GM20000 (cell line): Measurements from ENCODE around the gene ZNF438.

Source experiments
- DNase-seq: peaks from one replicate; pipeline ENCODE4 v3.0.0; 2012; ENCODE audit warnings: low spot score
- TF ChIP-seq, protein P1 (sequence below): IDR thresholded peaks from 2 replicates; pipeline ENCODE4 v1.5.1; 2012; ENCODE audit warnings: mild to moderate bottlenecking, control low read depth; ENCODE audit errors: extremely low read depth, missing control alignments

Gene ZNF438

DNA sequence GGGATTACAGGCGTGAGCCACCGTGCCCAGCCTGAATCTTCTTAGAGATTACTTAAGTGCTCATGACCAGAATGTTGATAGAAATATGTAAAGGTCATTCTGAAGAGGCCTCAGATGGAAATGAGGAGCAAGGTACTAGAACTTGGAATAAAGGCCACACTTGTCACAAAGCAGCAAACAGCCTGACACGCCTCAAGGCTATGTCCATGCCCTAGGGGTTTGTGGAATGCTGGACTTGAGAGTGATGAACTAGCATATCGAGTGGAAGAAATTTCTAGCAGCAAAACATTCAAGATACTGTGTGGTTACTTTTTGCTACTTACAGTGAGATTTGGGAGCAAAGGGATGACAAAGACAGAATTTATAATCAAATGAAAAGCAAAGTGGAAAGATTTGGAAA, 39.0 kb downstream of the ZNF438 start:
- no peak for DNase-seq
- TF ChIP-seq, protein P1, sequence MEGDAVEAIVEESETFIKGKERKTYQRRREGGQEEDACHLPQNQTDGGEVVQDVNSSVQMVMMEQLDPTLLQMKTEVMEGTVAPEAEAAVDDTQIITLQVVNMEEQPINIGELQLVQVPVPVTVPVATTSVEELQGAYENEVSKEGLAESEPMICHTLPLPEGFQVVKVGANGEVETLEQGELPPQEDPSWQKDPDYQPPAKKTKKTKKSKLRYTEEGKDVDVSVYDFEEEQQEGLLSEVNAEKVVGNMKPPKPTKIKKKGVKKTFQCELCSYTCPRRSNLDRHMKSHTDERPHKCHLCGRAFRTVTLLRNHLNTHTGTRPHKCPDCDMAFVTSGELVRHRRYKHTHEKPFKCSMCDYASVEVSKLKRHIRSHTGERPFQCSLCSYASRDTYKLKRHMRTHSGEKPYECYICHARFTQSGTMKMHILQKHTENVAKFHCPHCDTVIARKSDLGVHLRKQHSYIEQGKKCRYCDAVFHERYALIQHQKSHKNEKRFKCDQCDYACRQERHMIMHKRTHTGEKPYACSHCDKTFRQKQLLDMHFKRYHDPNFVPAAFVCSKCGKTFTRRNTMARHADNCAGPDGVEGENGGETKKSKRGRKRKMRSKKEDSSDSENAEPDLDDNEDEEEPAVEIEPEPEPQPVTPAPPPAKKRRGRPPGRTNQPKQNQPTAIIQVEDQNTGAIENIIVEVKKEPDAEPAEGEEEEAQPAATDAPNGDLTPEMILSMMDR: no peak

DNA sequence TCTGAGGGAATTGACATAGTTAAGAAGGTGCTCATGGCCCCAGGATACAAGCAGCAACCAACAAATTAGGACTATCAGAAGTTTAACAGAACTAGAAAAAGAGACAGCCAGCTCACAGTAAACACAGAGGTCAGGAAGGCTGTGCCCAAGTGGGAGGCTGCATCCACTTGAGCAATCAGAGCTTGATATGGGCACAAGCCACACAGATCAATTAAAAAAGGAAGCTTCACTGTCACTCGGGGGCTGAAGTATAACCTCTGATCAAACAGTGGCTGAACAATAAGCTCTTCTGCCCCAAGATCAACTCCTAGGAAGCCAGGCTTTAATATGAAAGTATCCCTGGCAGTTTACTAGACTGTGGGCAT, 40.0 kb downstream of the ZNF438 start:
- TF ChIP-seq, protein P1: no peak
- DNase-seq: no peak

DNA sequence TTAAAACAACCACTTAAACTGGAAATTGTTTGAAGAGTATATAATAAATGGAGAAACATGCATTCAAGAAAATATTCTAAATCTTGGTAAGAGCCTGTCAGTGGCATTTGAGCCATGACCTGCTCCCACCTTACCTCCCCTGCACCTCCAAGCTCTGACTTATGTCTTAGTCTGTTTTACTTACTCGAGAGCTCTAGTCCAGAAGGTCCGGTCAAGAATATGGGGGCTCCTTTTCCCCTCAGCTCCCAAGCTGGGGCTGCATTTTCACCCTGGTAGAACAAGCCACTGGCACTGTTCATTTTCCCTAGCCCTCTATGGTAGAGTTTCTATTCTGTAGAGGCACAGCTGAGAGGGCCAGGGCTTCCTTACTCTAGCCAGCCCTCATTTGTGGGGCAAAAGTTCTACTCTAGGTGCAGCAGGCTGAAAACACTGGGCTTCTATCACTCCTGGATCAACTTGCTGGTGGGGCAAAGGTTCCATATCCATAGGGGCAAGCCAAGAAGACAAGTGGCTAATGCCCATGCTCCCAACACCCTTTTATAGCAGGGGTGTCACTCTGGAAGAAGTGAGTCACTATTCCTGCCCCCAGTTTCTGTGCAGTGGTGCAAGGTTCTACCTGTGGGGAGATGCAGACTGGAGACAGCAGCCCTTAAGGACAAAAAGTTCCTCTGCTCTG, 40.6 kb downstream of the ZNF438 start:
- TF ChIP-seq, protein P1: no peak

DNA sequence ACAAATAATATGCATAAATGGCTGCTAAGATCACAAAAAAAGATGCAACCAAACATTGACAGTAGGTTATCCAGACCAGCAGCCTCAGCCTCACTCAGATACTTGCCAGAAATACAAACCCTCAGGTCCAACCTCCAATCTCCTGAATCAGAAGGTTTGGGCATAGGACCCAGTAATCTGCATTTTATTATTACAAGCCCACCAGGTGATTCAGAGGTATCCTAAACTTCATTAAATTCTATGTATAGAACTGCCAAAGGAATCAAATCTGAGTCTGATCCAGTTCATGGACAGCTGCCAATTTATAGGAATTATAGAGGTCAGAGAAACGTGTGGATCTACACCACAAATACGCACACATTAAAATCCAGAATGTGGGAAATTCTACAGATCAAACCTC, 41.3 kb downstream of the ZNF438 start:
- no peak for DNase-seq
- TF ChIP-seq, protein P1: no peak

More for the DNA sequence above, 40.6 kb downstream of the ZNF438 start:
- no peak for DNase-seq

DNA sequence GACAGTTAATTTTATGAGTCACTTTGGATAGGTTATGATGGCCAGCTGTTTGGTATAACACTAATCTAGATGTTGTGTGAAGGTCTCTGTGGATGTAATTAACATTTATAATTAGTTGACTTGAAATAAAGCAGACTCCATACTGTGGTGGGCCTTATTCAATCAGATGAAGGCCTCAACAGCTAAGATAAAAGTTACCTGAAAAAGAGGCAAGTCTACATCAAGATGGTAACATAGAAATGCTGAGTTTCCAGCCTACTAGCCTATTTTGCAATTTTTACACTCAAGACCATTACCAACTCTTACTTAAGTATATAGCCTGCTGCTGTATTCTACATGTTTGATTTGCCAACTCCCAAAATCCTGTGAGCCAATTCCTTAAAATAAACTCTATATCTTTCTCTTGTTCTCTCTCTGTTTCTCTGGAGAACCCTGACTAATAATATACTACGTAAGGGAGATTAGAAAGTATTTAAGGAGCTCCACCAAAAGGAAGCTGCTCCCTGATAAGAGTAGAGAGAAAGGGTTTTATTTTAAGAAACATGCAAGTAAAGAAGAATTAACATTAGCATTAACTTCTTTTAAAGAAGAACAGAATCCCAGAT, 42.7 kb downstream of the ZNF438 start:
- no peak for DNase-seq
- TF ChIP-seq, protein P1: no peak

DNA sequence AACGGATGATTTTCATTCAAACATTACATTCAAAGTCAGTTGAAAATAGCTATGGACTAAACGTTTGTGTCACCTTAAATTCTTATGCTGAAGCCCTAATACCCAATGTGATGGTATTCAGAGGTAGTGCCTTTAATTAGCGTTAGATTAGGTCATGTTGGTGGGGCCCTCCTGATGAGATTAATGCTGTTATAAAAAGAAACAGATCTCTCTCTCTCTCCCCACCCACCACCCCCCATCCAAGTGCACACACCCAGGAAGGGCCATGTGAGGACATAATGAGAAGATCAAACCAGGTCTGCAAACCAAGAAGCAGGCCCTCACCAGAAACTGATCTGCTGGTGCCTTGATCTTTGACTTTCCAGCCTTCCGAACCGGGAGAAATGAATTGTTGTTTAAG, 44.2 kb downstream of the ZNF438 start:
- TF ChIP-seq, protein P1: no peak
- no peak for DNase-seq

DNA sequence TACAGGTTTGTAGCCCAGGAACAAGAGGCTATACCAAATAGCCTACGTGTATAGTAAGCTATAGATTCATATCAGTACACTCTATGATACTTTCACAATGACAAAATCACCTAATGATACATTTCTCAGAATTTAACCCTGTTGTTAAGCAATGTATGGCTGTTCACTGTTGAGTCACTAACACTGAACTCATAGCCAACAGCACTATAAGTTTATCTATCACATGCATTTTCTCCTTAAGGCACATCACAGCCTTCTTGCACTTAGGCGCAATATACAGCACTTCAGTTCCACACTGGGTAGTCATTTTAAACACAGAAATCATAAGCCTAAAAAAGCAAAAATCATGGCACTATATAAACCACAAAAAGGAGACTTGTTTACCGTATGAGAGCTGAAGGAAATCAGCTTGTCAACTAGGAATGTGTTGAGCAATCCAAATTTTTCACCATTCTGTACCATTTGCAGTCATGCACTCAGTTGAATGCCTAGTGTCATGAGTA, 45.6 kb downstream of the ZNF438 start:
- TF ChIP-seq, protein P1: no peak
- no peak for DNase-seq
